ENCODE data around the gene PITPNB. TPM values are rescaled to one million over a fixed set of nuclear protein-coding genes. Genes with fewer than 3 reads are reported as not detected.

PITPNB gene
- total RNA-seq, 2 donors from 2014 or later, result 59.6 to 68.2 TPM

DNA sequence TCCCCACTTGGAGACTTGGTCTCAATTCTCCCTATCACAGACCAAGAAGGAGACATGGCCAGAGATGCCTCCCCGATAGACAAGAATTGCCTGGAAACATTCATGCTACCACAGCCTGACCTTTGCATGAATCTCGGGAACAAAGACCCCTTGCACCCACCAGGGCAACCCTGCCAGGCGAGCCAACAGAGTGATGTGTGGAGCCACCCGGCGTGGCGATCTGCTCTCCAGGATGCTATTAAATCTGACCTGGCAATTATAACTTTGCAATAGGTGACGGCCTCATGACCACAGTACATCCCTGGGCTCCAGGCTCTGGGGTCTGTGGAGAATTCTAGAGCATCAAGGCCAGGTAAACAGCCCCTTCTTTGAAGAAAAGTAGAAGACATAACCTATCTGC, 86.5 kb downstream of the PITPNB start:
- no peak overlapping the region for H3K4me3 ChIP-seq (ENCODE audit: low read length)
- Mint-ChIP-seq H3K4me1 (peaks cover 24% of the 10 kb centered on the region), H3K27ac (no peak overlapping the region), H3K4me3 (no peak overlapping the region), H3K27me3 (ENCODE audit: insufficient read depth) (peaks cover 1% of the 10 kb centered on the region), H3K36me3 (ENCODE audit: low read depth) (no peaks in the 10 kb centered on the region), H3K9me3 (peaks cover 3% of the 10 kb centered on the region)
- H3K4me1 ChIP-seq (ENCODE audit: control insufficient read depth, insufficient read depth, low read length), result no peaks in the 10 kb centered on the region
- TF ChIP-seq CTCF (conservative IDR thresholded peaks at IDR 0.05), result no peak
- DNase-seq, result no peak
- H3K36me3 ChIP-seq (ENCODE audit: control insufficient read depth, insufficient read depth, low read length), result no peaks in the 10 kb centered on the region
- H3K9me3 ChIP-seq (ENCODE audit: control insufficient read depth, low read length), result peaks cover 3% of the 10 kb centered on the region
- WGBS, 2 experiments (ENCODE audit: insufficient coverage in 1 of 2, insufficient read length in 1 of 2), result 94% methylated on average over 5 to 7 of the region's 7 CpGs
- H3K27me3 ChIP-seq (ENCODE audit: control insufficient read depth, insufficient read depth, low read length, poor library complexity, severe bottlenecking), result no peaks in the 10 kb centered on the region
- H3K27ac ChIP-seq (ENCODE audit: low read depth, low read length), result no peak overlapping the region
- H3K9ac ChIP-seq (ENCODE audit: extremely low read depth, low read length, poor library complexity, severe bottlenecking), result no peak overlapping the region

GRCh38 chr22:27829620-27830019, 89.4 kb downstream of the PITPNB start:
- 69 to 79% methylated on average over 2 to 3 of the region's 3 CpGs for WGBS, 2 experiments (ENCODE audit: insufficient coverage in 1 of 2, insufficient read length in 1 of 2)
- no peak overlapping the region for H3K27ac Mint-ChIP-seq
- no peak for DNase-seq

DNA sequence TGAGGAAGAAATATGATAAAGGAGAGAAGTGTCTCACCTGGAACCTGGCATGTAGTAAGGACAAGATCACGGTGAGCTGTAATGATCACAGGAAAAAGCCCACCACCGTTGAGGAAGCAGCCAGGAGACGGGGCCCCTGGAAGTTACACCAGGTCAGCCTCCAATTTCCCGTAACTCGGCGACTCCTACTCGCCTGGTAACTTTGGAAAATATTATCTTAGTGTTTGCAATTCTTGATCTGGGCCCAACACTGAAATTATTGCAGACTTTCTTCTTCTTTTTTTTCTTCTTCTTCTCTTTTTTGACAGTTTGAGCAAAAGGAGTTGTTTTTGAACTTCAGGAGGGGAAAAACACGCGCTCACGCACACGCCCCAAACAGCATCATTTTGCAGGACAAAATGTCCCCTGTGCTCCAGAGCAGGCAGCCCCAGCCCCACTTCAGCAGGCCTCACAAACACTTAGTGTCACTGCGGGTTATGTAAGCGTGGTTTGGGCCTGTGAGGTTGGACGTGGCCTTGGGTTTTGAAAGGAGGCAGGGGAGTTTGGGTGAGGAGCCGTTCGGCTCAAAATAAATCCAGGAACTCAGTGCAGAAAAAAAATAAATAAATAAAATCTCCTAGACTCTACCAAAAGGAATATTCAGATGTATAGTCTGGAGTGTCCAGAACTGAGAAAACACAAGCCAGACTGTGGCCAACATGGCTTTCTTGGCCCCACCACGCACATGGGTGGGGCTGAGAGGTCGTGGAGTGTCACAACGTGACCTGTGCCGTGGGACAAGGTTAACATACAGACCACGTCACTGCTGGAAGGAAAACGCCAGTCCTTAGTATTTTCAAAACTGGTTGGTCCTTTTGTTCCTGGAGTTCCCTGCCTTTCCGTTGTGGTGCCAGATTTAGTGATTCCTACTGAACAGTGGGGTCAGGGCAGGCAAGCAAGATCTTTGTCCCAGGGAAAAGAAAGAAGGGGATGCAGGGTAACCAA, 91.2 kb downstream of the PITPNB start:
- no peaks in the 10 kb centered on the region for H3K36me3 Mint-ChIP-seq (ENCODE audit: low read depth)
- no peak for TF ChIP-seq CTCF (conservative IDR thresholded peaks at IDR 0.05)
- no peaks in the 10 kb centered on the region for H3K36me3 ChIP-seq (ENCODE audit: control insufficient read depth, insufficient read depth, low read length)
- H3K9ac ChIP-seq (ENCODE audit: extremely low read depth, low read length, poor library complexity, severe bottlenecking), result no peak overlapping the region
- H3K4me1 Mint-ChIP-seq, result peaks cover 6% of the 10 kb centered on the region
- no peaks in the 10 kb centered on the region for H3K9me3 Mint-ChIP-seq
- no peak overlapping the region for H3K4me3 ChIP-seq (ENCODE audit: low read length)
- H3K4me3 Mint-ChIP-seq, result no peak overlapping the region
- no peak overlapping the region for H3K27ac Mint-ChIP-seq
- no peak overlapping the region for H3K27ac ChIP-seq (ENCODE audit: low read depth, low read length)
- WGBS, 2 experiments (ENCODE audit: insufficient coverage in 1 of 2, insufficient read length in 1 of 2), result 87 to 91% methylated on average over 17 to 22 of the region's 23 CpGs
- H3K4me1 ChIP-seq (ENCODE audit: control insufficient read depth, insufficient read depth, low read length), result no peaks in the 10 kb centered on the region
- no peak for DNase-seq
- peaks cover 2% of the 10 kb centered on the region for H3K27me3 Mint-ChIP-seq (ENCODE audit: insufficient read depth)
- H3K9me3 ChIP-seq (ENCODE audit: control insufficient read depth, low read length), result no peaks in the 10 kb centered on the region
- H3K27me3 ChIP-seq (ENCODE audit: control insufficient read depth, insufficient read depth, low read length, poor library complexity, severe bottlenecking), result no peaks in the 10 kb centered on the region

More at GRCh38 chr22:27829620-27830019, 89.4 kb downstream of the PITPNB start:
- Histone ChIP-seq H3K27me3 (ENCODE audit: control insufficient read depth, insufficient read depth, low read length, poor library complexity, severe bottlenecking) (no peaks in the 10 kb centered on the region), H3K4me3 (ENCODE audit: low read length) (no peak overlapping the region), H3K4me1 (ENCODE audit: control insufficient read depth, insufficient read depth, low read length) (no peaks in the 10 kb centered on the region), H3K36me3 (ENCODE audit: control insufficient read depth, insufficient read depth, low read length) (no peaks in the 10 kb centered on the region), H3K9ac (ENCODE audit: extremely low read depth, low read length, poor library complexity, severe bottlenecking) (no peak overlapping the region), H3K9me3 (ENCODE audit: control insufficient read depth, low read length) (no peaks in the 10 kb centered on the region), H3K27ac (ENCODE audit: low read depth, low read length) (no peak overlapping the region)
- Mint-ChIP-seq H3K9me3 (no peaks in the 10 kb centered on the region), H3K4me1 (peaks cover 7% of the 10 kb centered on the region), H3K27me3 (ENCODE audit: insufficient read depth) (no peaks in the 10 kb centered on the region), H3K4me3 (no peak overlapping the region), H3K36me3 (ENCODE audit: low read depth) (no peaks in the 10 kb centered on the region)
- no peak for TF ChIP-seq CTCF (conservative IDR thresholded peaks at IDR 0.05)
